ENCODE data around the gene LEMD2. TPM values are rescaled to one million over a fixed set of nuclear protein-coding genes. Genes with fewer than 3 reads are reported as not detected.

LEMD2 gene
- total RNA-seq, 1 donor = 47.4 TPM

- no peak overlapping the region for H3K27ac ChIP-seq (ENCODE audit: low read depth, low read length)
- no peak for DNase-seq (ENCODE audit: insufficient read length, low spot score, missing footprints)
- no peaks in the 10 kb centered on the region for H3K9me3 ChIP-seq (ENCODE audit: low read depth, low read length)
- H4K20me1 ChIP-seq (ENCODE audit: insufficient read depth, low read length) = no peaks in the 10 kb centered on the region
- no peaks in the 10 kb centered on the region for H3K36me3 ChIP-seq (ENCODE audit: insufficient read depth, low read length)
- no peak overlapping the region for H3K4me2 ChIP-seq (ENCODE audit: insufficient read depth, low read length)
- TF ChIP-seq, protein P1, sequence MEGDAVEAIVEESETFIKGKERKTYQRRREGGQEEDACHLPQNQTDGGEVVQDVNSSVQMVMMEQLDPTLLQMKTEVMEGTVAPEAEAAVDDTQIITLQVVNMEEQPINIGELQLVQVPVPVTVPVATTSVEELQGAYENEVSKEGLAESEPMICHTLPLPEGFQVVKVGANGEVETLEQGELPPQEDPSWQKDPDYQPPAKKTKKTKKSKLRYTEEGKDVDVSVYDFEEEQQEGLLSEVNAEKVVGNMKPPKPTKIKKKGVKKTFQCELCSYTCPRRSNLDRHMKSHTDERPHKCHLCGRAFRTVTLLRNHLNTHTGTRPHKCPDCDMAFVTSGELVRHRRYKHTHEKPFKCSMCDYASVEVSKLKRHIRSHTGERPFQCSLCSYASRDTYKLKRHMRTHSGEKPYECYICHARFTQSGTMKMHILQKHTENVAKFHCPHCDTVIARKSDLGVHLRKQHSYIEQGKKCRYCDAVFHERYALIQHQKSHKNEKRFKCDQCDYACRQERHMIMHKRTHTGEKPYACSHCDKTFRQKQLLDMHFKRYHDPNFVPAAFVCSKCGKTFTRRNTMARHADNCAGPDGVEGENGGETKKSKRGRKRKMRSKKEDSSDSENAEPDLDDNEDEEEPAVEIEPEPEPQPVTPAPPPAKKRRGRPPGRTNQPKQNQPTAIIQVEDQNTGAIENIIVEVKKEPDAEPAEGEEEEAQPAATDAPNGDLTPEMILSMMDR (IDR thresholded peaks at IDR 0.05; ENCODE audit: extremely low read depth, low read depth, low read length) = no peak
- no peak overlapping the region for H2AFZ ChIP-seq (ENCODE audit: low read length)
- H3K79me2 ChIP-seq (ENCODE audit: insufficient read depth, low read length) = no peaks in the 10 kb centered on the region
- no peak overlapping the region for H3K4me3 ChIP-seq (ENCODE audit: insufficient read depth, low read length)
- H3K4me1 ChIP-seq (ENCODE audit: insufficient read depth, low read length) = no peaks in the 10 kb centered on the region
- H3K27me3 ChIP-seq (ENCODE audit: insufficient read depth, low read length) = peaks cover 50% of the 10 kb centered on the region
Observed at GRCh38 chr6:33808641-33809180, 19.8 kb upstream of the LEMD2 start.

- Histone ChIP-seq H3K27ac (ENCODE audit: low read depth, low read length) (no peak overlapping the region), H3K79me2 (ENCODE audit: insufficient read depth, low read length) (no peaks in the 10 kb centered on the region), H3K4me3 (ENCODE audit: insufficient read depth, low read length) (no peak overlapping the region), H2AFZ (ENCODE audit: low read length) (no peak overlapping the region), H3K9me3 (ENCODE audit: low read depth, low read length) (no peaks in the 10 kb centered on the region), H3K4me2 (ENCODE audit: insufficient read depth, low read length) (no peak overlapping the region), H3K27me3 (ENCODE audit: insufficient read depth, low read length) (peaks cover 50% of the 10 kb centered on the region), H3K4me1 (ENCODE audit: insufficient read depth, low read length) (no peaks in the 10 kb centered on the region), H4K20me1 (ENCODE audit: insufficient read depth, low read length) (no peaks in the 10 kb centered on the region), H3K36me3 (ENCODE audit: insufficient read depth, low read length) (no peaks in the 10 kb centered on the region)
- TF ChIP-seq, protein P1 (IDR thresholded peaks at IDR 0.05; ENCODE audit: extremely low read depth, low read depth, low read length) = no peak
- DNase-seq (ENCODE audit: insufficient read length, low spot score, missing footprints) = no peak
Observed at GRCh38 chr6:33807606-33808005, 18.7 kb upstream of the LEMD2 start.

DNA sequence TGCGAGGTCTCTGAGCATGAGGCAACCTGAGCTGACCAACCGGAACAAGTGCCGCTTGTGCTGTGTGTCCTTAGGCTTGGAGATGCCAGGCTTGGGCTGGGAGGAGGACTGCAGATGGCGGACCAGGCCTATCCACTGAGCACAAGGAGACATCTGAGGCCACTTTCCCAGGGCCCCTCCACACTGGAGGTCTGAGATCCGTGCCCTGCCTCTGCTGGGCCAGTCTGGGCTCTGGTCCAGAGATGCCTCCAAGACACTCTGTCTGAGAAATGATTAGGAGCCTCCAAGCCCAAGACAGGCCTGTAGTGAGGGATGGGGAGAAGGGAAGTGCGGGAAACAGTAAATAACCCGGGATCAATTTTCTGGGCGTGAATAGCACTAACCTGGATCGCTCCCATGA, 17.9 kb upstream of the LEMD2 start:
- no peaks in the 10 kb centered on the region for H3K79me2 ChIP-seq (ENCODE audit: insufficient read depth, low read length)

DNA sequence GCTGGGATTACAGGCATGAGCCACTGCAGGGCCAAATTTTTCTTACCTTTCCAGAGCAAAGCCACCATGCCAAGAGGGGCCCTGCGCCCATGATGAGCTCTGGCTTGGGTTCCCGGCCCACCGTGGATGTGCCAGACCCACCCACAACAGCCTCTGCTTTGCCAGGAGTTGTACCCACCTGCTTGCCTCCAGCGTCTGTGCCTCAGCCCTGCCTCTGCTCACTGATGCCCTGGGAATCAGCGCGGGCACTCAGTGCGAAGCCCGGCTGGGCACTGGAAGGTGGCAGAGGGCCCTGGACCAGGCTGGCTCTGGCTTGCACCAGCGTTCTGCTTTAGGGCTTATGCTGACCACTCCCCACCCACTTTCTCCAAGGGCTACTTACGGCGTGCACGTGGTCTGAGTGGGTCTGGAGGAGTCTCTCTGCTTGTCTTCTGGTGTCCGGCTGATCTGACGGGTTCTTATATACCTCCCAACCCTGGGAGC, 14.7 kb upstream of the LEMD2 start, which contains the start of gene MLN:
Gene MLN, minus strand, starts transcription at position 433 of the 483 bp plus-strand sequence. CDS start 2,840 bp downstream, outside the sequence.
- TF ChIP-seq, protein P1 (IDR thresholded peaks at IDR 0.05; ENCODE audit: extremely low read depth, low read depth, low read length) = no peak
- Histone ChIP-seq H3K9me3 (ENCODE audit: low read depth, low read length) (no peaks in the 10 kb centered on the region), H4K20me1 (ENCODE audit: insufficient read depth, low read length) (no peaks in the 10 kb centered on the region), H3K4me2 (ENCODE audit: insufficient read depth, low read length) (no peak within 1 kb of the TSS), H3K36me3 (ENCODE audit: insufficient read depth, low read length) (no peaks in the 10 kb centered on the region), H3K4me1 (ENCODE audit: insufficient read depth, low read length) (peaks cover 9% of the 10 kb centered on the region), H3K27ac (ENCODE audit: low read depth, low read length) (no peak within 1 kb of the TSS), H2AFZ (ENCODE audit: low read length) (no peak within 1 kb of the TSS), H3K79me2 (ENCODE audit: insufficient read depth, low read length) (no peaks in the 10 kb centered on the region), H3K4me3 (ENCODE audit: insufficient read depth, low read length) (no peak within 1 kb of the TSS), H3K27me3 (ENCODE audit: insufficient read depth, low read length) (peaks cover 29% of the 10 kb centered on the region)
- DNase-seq (ENCODE audit: insufficient read length, low spot score, missing footprints) = peak; percentile 3

More for the DNA sequence above, 17.9 kb upstream of the LEMD2 start:
- Histone ChIP-seq H3K4me3 (ENCODE audit: insufficient read depth, low read length) (no peak overlapping the region), H4K20me1 (ENCODE audit: insufficient read depth, low read length) (no peaks in the 10 kb centered on the region), H3K27me3 (ENCODE audit: insufficient read depth, low read length) (peaks cover 48% of the 10 kb centered on the region), H3K4me1 (ENCODE audit: insufficient read depth, low read length) (no peaks in the 10 kb centered on the region), H3K36me3 (ENCODE audit: insufficient read depth, low read length) (no peaks in the 10 kb centered on the region), H3K4me2 (ENCODE audit: insufficient read depth, low read length) (no peak overlapping the region), H3K9me3 (ENCODE audit: low read depth, low read length) (no peaks in the 10 kb centered on the region), H3K27ac (ENCODE audit: low read depth, low read length) (no peak overlapping the region), H2AFZ (ENCODE audit: low read length) (no peak overlapping the region)
- TF ChIP-seq, protein P1 (IDR thresholded peaks at IDR 0.05; ENCODE audit: extremely low read depth, low read depth, low read length) = no peak
- DNase-seq (ENCODE audit: insufficient read length, low spot score, missing footprints) = peak; percentile 59

Data from osteoblast (primary cell).